Skeletal muscle cell (primary cell): ENCODE measurements around the gene PKD2L1.
"Not testable (repeated sequence)": the region's sequence is repeated elsewhere in the genome, so short reads cannot be mapped to it uniquely, and the experiment has no call there.

Experiments
- DNase-seq: peaks from one replicate; pipeline ENCODE4 v3.0.0-alpha.2; 2010; ENCODE audit warnings: low read depth
- H3K4me3 ChIP-seq: 2 replicates; pipeline ENCODE4 v1.5.1; 2011; ENCODE audit warnings: low read depth, mild to moderate bottlenecking, control low read depth, low read length, moderate library complexity

PKD2L1 gene

GRCh38 chr10:100292300-100292699, 37.7 kb downstream of the PKD2L1 start:
- not testable (repeated sequence) for DNase-seq, H3K4me3 ChIP-seq

GRCh38 chr10:100291356-100291755, 38.7 kb downstream of the PKD2L1 start:
- no peak for DNase-seq
- no peak overlapping the region for H3K4me3 ChIP-seq

- no peak for DNase-seq
- no peak overlapping the region for H3K4me3 ChIP-seq
These were observed 40.4 kb downstream of the PKD2L1 start for GRCh38 chr10:100289641-100290040.

GRCh38 chr10:100288196-100288595, 41.8 kb downstream of the PKD2L1 start:
- no peak for DNase-seq

GRCh38 chr10:100287756-100288155, 42.3 kb downstream of the PKD2L1 start:
- no peak for DNase-seq

More at GRCh38 chr10:100288196-100288595, 41.8 kb downstream of the PKD2L1 start:
- H3K4me3 ChIP-seq: no peak overlapping the region

GRCh38 chr10:100286051-100287033, 43.7 kb downstream of the PKD2L1 start, which contains the start of gene BLOC1S2:
BLOC1S2 (minus strand) TSS chr10:100286680; CDS start chr10:100286659, 21 bp downstream.
- peak within 1 kb of the TSS; percentile 82 for H3K4me3 ChIP-seq
- DNase-seq: peak; percentile 73

More at GRCh38 chr10:100287756-100288155, 42.3 kb downstream of the PKD2L1 start:
- no peak overlapping the region for H3K4me3 ChIP-seq

GRCh38 chr10:100285326-100285725, 44.7 kb downstream of the PKD2L1 start:
- DNase-seq: not testable (repeated sequence)
- peak overlapping the region; percentile 82 for H3K4me3 ChIP-seq

- DNase-seq: no peak
- H3K4me3 ChIP-seq: no peak overlapping the region
These were observed 47.1 kb downstream of the PKD2L1 start for GRCh38 chr10:100282907-100283306.

GRCh38 chr10:100276971-100277370, 53.1 kb downstream of the PKD2L1 start:
- not testable (repeated sequence) for H3K4me3 ChIP-seq, DNase-seq

GRCh38 chr10:100267239-100268104, 62.6 kb downstream of the PKD2L1 start, which contains the start of gene CWF19L1:
CWF19L1 (minus strand) TSS chr10:100267638; CDS start chr10:100267593, 45 bp downstream.
- DNase-seq: peak; percentile 70
- H3K4me3 ChIP-seq: peak within 1 kb of the TSS; percentile 58

- no peak for DNase-seq
- H3K4me3 ChIP-seq: no peak overlapping the region
These were observed 64.1 kb downstream of the PKD2L1 start for GRCh38 chr10:100265821-100266485.

- no peak overlapping the region for H3K4me3 ChIP-seq
These were observed 75.8 kb downstream of the PKD2L1 start for GRCh38 chr10:100254191-100254590.

GRCh38 chr10:100253041-100253440, 77.0 kb downstream of the PKD2L1 start:
- no peak overlapping the region for H3K4me3 ChIP-seq
- no peak for DNase-seq

More at GRCh38 chr10:100254191-100254590, 75.8 kb downstream of the PKD2L1 start:
- DNase-seq: no peak

- no peak for DNase-seq
- no peak overlapping the region for H3K4me3 ChIP-seq
These were observed 81.2 kb downstream of the PKD2L1 start for GRCh38 chr10:100248820-100249219.

GRCh38 chr10:100245484-100246220, 84.4 kb downstream of the PKD2L1 start:
- no peak overlapping the region for H3K4me3 ChIP-seq
- no peak for DNase-seq

GRCh38 chr10:100239851-100240250, 90.2 kb downstream of the PKD2L1 start:
- no peak for DNase-seq
- H3K4me3 ChIP-seq: no peak overlapping the region

- no peak overlapping the region for H3K4me3 ChIP-seq
- no peak for DNase-seq
These were observed 91.6 kb downstream of the PKD2L1 start for GRCh38 chr10:100238429-100238828.
